Ovary (tissue), 3 donors: ENCODE results near the gene TIMM50.

Source experiments
- CTCF ChIP-seq, 3 donors: fragments of 450-650 bp in 2 of 3; fragments of 200-600 bp in 1 of 3; IDR thresholded peaks; one replicate each; pipeline versions ENCODE4 v1.5.1 to v1.8.0; 2016 to 2022; ENCODE audit warnings: antibody characterized with exemption in 3 of 3, mild to moderate bottlenecking in 1 of 3
- EP300 ChIP-seq: sonication (generic); formaldehyde crosslinking; IDR thresholded peaks from one replicate; pipeline ENCODE4 v1.6.1; 2017; ENCODE audit warnings: antibody characterized with exemption
- POLR2A ChIP-seq: fragments of 450-650 bp; IDR thresholded peaks from one replicate; pipeline ENCODE4 v1.6.1; 2017; ENCODE audit warnings: antibody characterized with exemption, mild to moderate bottlenecking, moderate library complexity
- donor health status: DM: no; HTN: no; CAD: no.

GRCh38 chr19:39524495-39524894 lies 43.9 kb downstream of the TIMM50 start:
- TF ChIP-seq CTCF (IDR thresholded peaks at IDR 0.05) (no peak), EP300 (no peak), POLR2A (no peak)
